ENCODE data around the gene RUBCN.
"Not testable (repeated sequence)": the region's sequence is repeated elsewhere in the genome, so short reads cannot be mapped to it uniquely, and the experiment has no call there.

The RUBCN gene

GRCh38 chr3:197685546-197685945, 51.2 kb downstream of the RUBCN start:
- no peak for DNase-seq (ENCODE audit: low read depth)

DNA sequence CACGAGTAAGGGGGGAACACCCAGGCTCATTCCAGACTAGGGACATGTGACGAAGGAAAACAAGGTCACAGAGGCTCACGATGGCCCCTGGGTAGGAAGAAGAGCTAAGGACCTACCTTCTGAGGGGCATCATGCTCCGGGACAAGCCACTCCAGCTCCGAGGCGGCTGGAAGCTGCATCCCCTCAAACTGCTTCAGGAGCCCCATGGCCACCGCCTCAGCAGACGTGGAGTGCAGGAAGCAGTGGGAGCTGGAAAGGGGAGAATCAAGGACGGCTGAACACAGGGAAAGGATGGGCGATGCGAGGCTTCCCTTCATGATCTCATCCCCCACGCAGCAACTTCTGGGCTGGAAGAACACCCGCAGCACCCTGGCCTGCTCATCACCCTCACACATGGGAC, 53.5 kb downstream of the RUBCN start:
- DNase-seq (ENCODE audit: low read depth): no peak

- DNase-seq (ENCODE audit: low read depth): no peak
These were observed 54.0 kb downstream of the RUBCN start for GRCh38 chr3:197682713-197683112.

DNA sequence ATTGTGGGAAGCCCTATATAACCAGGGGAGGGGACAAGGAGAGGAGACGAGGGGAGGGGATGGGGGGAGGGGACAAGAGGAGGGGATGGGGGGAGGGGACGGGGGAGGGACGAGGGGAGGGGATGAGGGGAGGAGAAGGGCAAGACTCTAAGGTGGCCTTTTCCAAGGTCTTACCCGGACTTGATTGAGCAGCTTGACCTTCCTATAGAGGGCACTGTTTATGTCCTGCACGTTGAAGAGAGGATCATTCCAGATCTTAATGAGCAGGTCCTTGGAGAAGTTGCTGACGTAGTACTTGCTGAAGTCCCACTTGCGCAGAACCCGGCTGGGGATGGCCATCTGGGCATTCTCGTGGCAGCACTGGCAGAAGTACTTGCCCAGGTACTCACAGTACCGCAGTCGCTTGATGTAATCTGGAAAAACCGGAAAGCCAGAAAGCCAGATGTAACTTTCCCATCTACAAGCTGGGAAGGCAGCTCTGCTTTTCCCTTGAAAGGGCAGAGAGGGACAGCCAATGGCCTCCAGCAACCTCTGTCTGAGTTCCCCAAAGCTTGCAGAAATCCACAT, 55.7 kb downstream of the RUBCN start:
- DNase-seq (ENCODE audit: low read depth): no peak

DNA sequence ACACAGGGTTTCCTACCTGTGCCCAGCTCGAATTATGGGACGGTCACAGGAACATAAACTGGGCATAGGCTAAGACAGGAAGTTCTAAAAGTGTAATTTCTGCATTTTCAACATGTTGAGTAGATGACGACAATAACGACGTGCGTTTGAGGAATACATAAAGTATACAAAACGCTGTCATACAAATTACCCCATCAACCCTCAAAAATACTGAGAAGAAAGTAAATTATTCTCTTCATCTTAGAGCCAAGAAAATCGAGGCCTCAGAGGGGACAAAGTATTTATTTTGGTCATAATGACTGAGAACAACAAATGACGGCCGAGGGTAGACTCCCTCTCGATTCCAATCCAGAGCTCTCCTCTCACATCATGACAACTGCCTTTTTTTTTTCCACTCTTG, 60.8 kb downstream of the RUBCN start:
- no peak for DNase-seq (ENCODE audit: low read depth)

DNA sequence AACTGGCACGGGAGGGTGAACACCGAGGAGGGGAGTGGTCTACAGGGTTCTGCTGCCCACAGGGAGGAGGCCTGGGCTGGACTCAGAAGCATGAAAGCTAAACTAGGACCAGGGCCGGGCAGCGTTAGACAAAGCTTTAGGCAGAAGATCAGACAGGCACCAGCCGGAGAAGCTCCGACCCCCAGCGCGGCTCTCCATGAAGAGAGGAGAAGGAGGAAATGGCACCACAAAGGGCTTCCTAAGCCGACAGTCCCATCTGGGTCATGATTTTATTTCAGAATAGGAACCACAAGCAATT, 61.2 kb downstream of the RUBCN start:
- DNase-seq (ENCODE audit: low read depth): no peak

- DNase-seq (ENCODE audit: low read depth): no peak
These were observed 61.8 kb downstream of the RUBCN start for GRCh38 chr3:197674741-197675562.

DNA sequence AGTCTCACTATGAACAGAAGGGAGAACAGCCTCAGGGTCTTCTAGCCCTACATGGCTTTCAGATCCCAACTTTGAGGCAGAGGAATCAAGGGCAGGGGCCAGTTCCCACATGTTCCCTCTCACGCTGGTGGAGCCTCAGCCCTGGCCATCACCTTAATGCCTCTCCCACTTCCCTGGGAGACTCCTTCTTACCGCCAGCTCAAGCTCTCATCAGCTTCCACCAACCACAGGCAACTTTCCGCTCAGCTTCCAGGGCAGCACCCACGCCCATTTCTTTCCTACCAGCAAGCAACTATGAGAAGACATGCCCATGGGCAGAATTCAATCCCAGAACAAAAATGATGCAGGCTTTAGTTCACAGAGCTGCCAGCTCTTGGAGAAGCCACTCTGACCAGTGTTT, 63.5 kb downstream of the RUBCN start:
- no peak for DNase-seq (ENCODE audit: low read depth)

- no peak for DNase-seq (ENCODE audit: low read depth)
These were observed 66.3 kb downstream of the RUBCN start for GRCh38 chr3:197670361-197670760.

GRCh38 chr3:197667968-197668367, 68.7 kb downstream of the RUBCN start:
- DNase-seq (ENCODE audit: low read depth): no peak

DNA sequence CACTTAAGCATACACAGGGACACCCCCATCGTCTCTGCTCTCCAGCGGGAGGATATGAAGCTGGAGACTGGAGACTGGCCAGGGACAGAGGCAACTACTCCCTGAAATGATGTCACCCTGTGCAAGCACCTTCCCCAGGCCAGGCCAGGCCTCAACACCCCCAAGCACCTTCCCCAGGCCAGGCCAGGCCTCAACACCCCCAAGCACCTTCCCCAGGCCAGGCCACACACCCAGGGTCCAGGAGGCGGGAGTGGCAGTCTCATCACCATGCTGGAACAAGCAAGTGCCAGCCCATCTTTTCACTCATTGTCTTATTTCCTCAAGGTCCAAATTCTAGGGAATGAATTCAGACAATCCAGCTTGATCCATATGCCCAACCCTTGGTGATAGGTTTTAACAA, 69.4 kb downstream of the RUBCN start:
- DNase-seq (ENCODE audit: low read depth): not testable (repeated sequence)

DNA sequence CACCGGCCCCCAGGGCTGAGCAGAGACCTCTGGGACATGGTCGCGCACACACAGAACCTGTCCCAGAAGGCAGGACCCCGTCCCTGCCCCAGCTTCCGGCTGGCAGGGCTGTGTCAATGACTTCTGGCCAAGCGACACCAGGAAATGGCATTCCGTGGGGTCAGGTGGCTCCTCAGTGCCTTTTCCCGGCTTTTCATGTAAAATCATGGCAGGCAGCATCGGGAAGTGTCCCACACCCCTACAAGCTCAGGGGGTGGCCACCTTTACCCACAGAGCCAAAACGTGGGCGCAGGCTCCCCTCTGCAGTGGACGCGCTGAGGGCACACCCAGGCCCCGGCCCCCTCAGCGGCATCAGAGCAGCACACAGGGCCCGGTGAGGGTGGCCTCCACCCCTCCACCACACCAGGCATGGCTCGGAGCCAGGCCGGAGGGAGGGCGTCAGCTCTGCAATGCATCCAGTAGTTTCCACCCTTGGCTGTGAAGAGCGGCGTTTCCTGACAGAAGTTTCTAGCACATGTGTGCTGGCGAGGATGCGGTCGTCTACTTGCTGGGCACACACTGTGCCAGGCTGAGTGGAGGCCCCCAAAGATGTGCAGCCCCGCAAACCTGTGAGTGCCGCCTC, 70.4 kb downstream of the RUBCN start:
- not testable (repeated sequence) for DNase-seq (ENCODE audit: low read depth)

DNA sequence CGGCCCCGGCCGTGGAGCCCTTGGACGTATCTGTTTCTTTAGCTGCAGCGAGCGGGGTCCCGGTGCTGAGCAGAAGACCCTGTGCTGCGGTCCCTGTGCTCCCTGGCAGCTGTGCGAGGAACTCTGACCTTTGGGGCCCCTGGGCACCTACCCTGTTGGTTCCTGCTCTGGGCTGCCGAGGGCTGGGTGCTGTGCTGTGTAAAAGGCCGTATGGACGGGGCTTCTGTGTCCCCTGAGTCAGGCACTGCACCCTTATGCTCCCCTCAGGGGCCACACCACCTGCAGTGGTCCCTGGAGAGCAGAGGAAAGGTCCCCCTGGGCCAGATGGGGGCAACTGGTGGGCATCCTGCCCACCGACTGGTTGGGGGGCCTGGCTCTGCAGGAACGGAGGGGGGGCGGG, 71.2 kb downstream of the RUBCN start:
- DNase-seq (ENCODE audit: low read depth): not testable (repeated sequence)

DNA sequence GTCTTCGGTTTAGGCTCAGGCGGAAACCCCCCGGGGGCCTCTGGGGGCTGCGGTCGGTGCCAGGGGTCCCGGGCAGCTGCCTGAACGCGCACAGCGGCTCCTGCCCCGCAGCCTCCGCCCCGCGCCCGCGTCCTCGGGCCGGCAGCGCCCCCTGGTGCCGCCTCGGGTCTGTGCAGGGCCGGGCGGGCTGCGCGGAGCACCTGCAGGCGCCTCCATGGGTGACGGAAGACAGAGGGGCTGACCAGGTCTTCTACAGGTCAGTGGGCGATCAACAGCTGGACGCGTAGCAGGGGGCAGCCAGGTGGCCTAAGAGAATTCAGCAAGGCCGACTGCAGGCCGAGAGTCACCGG, 71.6 kb downstream of the RUBCN start:
- DNase-seq (ENCODE audit: low read depth): not testable (repeated sequence)

GRCh38 chr3:197664414-197665141, 72.1 kb downstream of the RUBCN start:
- DNase-seq (ENCODE audit: low read depth): not testable (repeated sequence)

DNA sequence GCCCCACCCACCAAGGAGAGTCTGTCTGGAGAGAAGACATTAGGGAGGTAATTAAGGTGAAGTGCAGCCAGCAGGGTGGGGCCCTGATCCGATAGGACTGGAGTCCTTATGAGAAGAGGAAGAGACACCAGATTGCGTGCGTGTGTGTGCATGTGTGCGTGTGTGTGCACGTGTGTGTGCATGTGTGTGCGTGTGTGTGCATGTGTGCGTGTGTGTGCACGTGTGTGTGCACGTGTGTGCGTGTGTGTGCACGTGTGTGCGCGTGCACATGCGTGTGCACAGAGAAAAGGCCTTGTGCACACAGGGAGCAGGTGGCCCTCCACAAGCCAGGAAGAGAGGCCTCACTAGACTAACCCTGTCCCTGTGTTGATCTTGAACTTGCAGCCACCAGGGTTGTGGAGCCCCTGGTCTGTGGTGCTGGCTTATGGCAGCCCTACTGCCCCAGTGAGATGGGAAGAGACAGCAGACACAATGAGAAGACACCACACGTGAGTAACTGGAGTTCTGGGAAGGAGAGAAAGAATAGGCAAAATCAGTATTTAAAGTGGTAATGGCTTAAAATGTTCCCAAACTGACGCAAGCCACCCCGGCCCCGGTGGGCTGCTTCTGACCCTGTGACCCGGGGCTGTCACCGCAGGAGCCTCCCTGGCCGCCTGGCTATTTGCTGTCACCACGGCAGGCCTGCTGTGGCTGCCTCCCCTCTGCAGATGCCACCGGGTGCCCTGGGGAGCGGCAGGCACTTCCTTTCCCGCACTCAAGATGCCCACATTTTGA, 73.2 kb downstream of the RUBCN start:
- not testable (repeated sequence) for DNase-seq (ENCODE audit: low read depth)

DNA sequence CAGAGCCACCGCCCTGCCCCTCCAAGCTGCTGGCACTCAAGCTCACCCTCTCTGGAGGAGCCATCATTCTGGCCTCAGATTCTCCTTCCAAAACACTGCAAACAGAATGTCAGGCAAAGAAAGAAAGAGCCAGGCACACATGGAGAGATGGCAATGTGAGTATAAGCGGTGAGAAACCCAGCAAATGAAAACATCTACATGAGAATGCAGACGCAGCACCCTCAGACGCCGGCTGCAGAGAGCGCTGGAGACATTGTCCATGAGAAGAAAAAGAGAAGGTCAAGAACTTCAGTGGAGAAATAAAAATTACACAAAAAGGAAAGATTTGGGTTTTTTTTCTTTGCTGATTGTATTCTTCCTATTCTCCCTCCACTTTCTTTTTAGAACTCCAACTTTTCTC, 74.4 kb downstream of the RUBCN start:
- DNase-seq (ENCODE audit: low read depth): not testable (repeated sequence)

- DNase-seq (ENCODE audit: low read depth): not testable (repeated sequence)
These were observed 74.8 kb downstream of the RUBCN start for GRCh38 chr3:197661874-197662273.

DNA sequence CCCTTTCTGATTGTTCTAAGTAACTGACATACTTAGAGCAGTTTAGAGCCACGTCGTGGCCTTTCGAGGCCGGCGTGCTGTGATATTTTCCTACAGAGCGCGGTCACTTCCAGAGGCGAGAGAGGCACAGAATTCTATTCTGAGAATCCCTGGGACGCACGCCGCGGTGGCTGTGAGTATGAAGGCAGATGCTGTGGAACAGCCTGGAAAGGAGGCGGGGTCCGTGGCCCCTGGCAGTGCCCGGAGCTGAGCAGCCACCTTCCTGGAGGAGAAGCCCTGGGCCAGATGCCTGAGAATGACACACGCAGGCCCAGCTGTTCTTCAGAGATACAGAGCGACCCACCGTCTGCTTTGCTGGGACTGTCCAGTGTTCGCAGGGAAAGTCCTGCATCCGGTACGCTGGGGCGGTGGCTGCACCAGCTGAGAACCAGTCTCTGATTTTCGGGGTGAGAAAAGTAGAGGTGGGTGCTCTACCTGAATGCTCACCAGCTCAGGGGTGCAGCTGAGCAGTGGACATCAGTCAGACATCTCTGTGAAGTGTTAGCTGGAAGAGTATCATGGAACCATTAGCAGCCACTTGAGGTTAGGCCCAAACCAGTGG, 75.4 kb downstream of the RUBCN start:
- not testable (repeated sequence) for DNase-seq (ENCODE audit: low read depth)

DNA sequence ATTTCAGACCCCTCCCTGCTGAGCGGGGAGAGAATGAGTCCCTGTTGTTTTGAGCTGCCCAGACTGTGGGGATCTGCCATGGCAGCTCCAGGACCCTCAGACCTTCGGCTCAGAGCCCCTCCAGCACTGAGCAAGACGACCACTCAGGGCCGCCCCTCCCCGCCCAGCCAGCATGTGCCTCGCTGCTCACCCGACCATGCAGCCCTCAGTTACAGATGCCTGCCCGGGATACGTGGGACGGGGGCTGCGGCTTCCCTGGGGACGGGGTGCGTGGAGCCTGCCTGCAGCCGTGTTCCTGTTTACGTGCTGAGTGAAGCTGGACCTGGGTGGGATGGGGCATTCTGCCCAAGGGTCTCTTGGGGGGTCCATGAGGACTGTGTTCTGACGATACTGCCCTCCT, 77.0 kb downstream of the RUBCN start:
- DNase-seq (ENCODE audit: low read depth): not testable (repeated sequence)

GRCh38 chr3:197659144-197659543, 77.6 kb downstream of the RUBCN start:
- DNase-seq (ENCODE audit: low read depth): not testable (repeated sequence)

GRCh38 chr3:197658706-197659105, 78.0 kb downstream of the RUBCN start:
- DNase-seq (ENCODE audit: low read depth): not testable (repeated sequence)
